T-helper 2 cell (primary cell): Measurements from ENCODE around the gene DENND4B.
"Not testable (repeated sequence)": the region's sequence is repeated elsewhere in the genome, so short reads cannot be mapped to it uniquely, and the experiment has no call there.

Source experiments
- DNase-seq, 5 experiments: peaks; one replicate each; pipeline versions ENCODE4 v3.0.0 to v3.0.0-alpha.2; 2012 to 2022
- total RNA-seq, 2 donors: gene quantifications; one replicate each; lab custom pipeline; 2026; lab: John Stamatoyannopoulos, UW

Gene DENND4B
- total RNA-seq, result 135 to 142 reads per million in 2 donors

DNA sequence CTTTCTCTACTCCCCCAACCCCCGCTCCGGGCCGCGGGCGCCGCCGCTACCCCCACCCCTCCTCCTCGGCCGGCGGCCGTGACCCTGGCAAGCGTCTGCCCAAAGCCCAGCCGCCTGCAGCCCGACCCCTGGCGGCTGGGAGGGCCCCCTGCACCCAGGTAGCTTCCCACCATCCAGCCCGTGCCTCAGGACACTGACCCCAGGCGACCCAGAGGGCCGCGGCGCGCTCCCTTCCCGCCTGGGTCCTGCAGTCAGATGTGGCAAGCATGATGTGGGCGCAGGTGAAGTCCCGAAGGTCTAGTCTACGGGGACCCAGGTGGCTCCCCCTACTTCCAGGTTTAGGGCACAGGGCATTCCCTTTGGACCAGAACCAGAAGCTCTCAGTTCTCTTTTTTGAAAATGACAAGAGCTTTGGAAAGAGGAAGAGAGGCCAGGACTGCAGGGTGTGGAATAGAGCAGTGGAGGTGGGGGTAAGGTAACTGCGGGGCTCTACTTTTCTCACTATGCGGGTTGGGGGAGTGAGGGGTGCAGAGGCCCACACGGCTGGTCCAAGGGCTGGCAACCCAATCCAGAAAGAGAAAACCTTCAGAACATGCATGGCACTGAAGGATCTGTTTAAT lies at the start of gene DENND4B:
TSS of gene DENND4B (minus strand) at position 97 of the 620 bp plus-strand sequence. CDS start 2,344 bp downstream, outside the sequence.
- DNase-seq, result peak; percentile 56 to 84 (median 64)

DNA sequence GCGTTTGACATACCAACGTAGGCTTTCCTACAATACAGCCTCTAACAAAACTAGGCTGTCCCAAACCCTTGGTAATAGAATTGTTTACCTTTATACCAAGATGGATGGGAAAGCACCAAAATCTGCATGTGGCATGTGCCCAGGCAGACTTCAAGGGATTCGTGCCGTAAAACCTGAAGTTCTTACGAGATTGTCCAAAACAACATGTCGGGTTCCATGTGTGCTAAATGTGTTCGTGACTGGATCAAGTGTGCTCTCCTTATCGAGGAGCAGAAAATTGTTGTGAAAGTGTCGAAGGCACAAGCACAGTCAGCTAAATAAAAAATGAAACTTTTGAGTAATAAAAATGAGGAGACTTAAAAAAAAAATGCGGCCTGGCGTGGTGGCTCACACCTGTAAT lies 49.1 kb upstream of the DENND4B start:
- no peak for DNase-seq

DNA sequence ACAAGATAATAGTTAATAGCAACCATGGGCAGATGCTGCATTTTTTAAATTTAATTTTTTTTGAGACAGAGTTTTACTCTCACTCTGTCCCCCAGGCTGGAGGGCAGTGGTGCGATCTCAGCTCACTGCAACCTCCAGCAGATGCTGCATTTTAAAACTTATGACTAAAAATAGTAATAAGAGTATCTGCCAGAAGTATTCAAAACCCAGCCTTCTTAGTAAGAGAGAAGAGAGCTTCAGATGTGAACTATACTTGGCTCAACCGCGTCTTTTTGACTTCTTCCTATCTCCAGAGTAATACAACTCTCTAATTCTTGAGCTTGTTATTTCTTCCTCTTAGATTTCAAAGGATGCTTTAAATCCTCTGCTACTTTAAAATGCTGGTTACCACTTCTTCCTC lies 48.7 kb upstream of the DENND4B start:
- no peak for DNase-seq

- DNase-seq, result no peak
Observed at GRCh38 chr1:153991806-153992205, 45.3 kb upstream of the DENND4B start.

DNA sequence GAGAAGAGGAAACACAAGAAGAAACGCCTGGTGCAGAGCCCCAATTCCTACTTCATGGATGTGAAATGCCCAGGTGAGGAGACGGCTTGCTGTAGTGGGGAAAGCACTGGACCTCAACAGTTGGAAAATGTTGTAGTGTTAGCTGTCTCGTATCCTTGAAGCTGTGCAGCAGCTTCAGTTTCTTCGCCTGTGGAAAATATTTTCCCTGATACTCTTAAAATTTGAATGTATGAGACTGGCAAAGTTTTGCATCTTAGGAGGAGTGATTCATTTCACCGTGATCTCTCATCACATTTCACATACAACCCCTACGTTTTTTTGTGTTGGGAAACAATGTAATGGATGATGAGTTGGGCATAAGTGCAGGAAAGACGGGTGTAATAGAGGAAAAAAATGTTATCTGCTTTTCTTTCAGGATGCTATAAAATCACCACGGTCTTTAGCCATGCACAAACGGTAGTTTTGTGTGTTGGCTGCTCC lies 44.7 kb upstream of the DENND4B start:
- DNase-seq, result no peak

DNA sequence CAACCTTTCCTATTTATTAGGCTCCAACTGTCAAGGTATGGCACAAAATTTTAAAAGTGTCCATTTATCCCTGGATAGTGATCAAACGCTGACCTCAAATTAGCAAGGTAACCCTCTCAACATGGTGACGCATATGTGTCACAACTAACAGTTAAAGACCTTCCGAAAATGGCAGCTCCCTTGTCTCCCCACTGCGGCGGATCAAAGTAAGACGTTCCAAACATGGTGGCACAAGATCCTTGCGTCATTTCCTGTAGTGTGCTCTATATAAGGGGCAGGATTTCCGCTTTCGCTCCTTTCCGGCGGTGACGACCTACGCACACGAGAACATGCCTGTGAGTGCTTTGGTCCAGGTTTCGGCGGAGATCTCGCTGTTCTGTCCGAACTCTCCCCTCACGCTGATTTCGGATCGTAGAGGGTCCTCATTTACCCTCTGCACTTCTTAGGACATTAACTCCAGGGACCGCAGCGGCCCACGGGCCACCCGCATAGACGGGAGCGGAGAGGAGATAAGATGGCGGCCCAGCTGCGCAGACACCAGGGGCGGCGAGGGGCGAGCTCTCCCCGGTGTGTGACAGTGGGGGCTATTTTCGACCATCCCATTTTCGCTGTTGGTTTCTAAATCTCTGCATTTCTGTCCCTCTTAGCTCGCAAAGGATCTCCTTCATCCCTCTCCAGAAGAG lies 44.1 kb upstream of the DENND4B start, which contains the start of gene RPS27:
TSS of gene RPS27 (plus strand) at position 295 of the 683 bp plus-strand sequence. CDS start at position 330, 35 bp downstream.
- peak; percentile 53 to 99 (median 84) for DNase-seq

GRCh38 chr1:153987621-153988020 lies 41.1 kb upstream of the DENND4B start:
- no peak for DNase-seq

- DNase-seq, result no peak
Observed at GRCh38 chr1:153985941-153986761, 39.6 kb upstream of the DENND4B start, which contains the start of gene RAB13. TSS of gene RAB13 (minus strand) at chr1:153986339. CDS start at chr1:153986236, 103 bp downstream.

- no peak for DNase-seq
Observed at GRCh38 chr1:153985341-153985912, 38.9 kb upstream of the DENND4B start.

DNA sequence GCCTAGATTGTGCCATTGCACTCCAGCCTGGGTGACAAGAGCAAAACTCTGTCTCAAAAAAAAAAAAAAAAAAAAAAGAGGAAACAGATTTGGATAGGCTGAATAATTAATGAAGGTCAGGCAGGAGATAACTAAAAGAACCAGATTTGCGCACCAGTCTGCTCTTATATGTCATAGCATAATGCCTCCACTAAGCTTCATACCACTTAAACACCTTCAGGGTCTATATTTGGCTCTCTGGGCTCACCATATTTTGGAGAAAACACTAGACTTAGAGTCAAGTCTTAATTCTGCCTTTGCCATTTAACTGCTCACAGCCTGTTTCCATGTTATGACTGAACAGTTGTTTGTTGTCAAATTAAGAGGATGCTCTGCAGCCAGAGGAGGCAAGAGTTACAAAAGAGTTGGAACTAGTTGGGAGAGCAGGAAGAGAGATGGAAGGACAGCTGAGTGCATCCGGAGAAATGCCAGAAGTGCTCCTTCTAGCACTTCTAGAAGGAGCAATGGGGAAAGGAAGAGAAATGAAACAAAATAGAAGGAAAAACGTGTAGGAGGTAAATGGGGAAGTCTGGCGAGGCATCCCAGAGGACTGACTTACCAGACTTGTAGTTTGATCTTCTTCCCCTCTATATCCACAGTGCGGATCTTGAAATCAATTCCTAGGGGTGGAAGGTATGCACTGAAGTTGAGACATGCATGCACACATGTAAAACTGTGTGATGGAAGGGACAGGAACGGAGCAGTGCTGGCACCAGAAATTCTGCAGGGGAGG lies 37.8 kb upstream of the DENND4B start:
- DNase-seq, result no peak

DNA sequence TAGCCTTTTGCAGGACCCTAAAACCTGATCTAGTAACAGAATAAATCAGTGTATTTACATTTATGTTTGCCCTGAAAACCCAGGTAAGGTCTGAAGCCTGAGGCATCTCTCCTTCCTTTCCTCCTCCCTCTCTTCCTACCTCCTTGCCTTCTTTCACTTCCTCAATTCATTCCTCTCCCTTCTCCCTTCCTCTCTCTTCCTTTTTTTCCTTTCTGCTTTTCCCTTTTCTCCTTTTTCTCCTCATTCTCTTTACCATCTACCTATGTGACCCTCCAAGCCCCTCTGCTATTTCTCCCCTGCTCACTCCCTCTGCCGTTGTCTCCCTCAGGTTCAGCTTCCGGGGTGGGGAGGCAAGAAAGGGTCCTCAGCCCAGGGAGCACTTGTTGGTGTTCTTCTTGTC lies 35.2 kb upstream of the DENND4B start:
- DNase-seq, result not testable (repeated sequence)

DNA sequence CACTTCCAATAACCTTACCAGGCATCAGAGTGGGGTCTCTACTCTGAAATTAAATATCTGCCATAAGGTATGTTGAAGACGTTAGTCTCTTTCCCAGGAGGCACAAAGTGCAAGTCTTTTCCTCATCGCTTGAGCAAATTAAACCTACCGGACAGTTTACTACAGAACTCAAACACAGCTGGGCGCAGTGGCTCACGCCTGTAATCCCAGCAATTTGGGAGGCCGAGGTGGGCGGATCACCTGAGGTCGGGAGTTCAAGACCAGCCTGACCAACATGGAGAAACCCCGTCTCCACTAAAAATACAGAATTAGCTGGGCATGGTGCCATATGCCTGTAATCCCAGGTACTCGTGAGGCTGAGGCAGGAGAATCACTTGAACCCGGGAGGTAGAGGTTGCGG lies 32.6 kb upstream of the DENND4B start:
- DNase-seq, result not testable (repeated sequence)

DNA sequence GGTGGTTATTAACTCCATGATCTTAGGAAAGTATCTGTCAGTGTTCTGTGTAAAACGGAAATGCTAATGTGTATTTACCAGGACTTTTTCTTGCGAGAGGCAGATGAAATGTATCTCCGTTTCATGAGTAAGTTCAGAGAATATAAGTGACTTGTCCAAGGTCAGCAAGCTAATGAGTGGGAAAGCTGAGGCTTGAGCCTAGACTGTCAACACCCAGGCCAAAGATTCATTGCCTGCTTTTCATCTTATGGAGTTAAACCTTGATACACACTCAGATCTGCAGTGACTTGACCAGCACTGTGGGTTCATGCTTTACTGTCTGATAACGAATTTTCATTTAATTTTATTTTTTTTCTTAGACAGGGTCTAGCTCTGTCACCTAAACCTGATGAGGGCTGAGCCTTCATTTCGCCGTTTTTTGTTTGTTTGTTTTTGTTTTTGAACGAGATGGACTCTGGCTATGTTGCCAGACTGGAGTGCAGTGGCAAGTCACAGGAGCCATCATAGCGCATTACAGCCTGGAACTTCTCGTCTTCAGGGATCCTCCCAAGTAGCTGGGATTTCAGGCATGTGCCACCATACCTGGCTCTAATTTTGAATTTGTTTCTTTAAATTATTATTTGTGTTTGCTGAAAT lies 31.9 kb upstream of the DENND4B start:
- DNase-seq, result no peak

DNA sequence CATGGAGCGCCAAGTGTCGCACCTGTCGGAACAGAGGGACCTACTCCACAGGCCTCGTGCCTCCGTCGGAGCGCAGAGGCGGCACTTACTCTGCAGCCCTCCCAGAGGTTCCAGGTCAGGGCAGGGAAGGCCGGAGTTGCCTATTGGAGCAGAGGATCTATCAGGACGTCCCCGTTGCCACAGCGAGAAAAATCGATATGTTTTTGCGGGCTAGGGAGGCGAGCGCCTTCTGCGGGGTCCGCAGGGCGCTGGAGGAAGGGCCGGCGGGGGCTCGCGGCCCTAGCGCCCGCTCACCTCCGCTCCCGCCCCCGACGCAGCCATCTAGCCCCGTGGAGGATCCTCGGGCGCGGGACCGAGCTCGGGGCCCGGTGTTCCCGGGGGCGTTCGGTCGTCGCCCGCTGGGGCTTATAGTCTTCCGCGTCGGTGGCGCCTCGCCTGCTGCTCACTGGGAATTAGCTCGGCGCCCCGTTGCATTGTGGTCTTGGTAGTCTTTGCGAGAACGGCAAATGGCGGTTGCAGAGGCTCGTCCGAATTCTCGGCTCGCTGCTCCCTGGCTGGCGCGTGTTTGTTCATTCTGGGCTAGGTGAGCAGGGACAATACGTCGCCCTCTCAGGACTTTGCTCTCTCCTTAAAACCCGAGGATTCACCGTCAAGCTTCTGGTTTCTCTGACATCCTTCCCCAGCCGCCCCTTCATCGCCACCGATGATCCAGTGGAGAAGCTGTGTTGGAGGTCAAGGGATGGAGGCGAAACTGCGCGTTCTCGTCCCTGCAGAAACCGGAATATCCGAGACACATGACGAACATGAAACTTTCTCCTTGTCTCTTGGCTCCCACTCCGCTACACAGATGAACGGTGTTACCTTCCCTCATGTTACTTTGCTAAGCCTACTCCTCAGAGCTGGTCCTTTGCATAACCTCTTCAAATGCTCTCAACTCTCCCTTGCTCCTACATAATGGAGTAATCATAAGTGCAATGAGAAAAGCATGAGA lies 31.0 kb upstream of the DENND4B start, which contains the start of gene JTB:
TSS of gene JTB (minus strand) at position 425 of the 991 bp plus-strand sequence. CDS start at position 3, 422 bp downstream.
- peak; percentile 63 to 87 (median 78) for DNase-seq

DNA sequence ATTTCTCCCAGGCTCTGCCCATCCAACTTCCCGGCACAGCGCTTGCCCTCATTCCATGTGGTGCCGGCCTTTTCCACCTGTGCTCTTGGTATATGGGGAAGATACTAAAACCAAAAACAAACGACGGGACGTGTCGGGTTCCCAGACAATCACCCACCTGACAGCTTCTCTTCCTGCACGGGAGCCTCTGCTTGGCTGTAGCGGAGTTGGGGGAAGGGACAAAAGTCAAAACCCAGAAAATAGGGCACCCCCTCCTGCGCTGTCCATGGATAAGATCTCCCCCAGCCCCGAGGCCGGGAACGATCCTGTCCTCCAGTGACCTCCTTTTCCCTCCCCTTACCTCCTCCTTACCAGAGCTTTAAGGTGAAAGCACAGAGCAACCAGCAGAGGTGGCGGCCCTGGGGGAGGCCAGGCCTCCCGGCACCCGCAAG lies 30.3 kb upstream of the DENND4B start:
- DNase-seq, result no peak

GRCh38 chr1:153973525-153973924 lies 27.0 kb upstream of the DENND4B start:
- no peak for DNase-seq

- no peak for DNase-seq
Observed at GRCh38 chr1:153973071-153973470, 26.6 kb upstream of the DENND4B start.

DNA sequence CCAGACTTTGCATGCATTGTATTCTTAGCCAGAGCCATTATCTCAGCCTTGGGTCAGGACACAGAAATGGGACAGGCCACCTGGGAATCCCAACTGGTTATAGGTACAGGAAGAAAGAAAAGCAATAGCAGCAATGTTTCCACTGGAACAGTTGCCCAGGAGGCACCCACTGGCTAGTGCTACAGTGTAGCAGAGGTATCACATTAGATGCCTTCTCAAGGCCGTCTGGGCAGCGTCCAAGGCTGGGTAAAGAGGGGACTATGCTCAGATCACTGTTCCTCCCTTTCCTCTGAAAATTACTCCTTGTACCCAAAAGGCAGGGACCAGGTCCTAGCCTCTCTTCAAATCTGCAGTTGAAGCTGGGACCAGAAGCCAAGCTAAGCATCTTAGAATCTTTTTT lies 23.8 kb upstream of the DENND4B start:
- no peak for DNase-seq

DNA sequence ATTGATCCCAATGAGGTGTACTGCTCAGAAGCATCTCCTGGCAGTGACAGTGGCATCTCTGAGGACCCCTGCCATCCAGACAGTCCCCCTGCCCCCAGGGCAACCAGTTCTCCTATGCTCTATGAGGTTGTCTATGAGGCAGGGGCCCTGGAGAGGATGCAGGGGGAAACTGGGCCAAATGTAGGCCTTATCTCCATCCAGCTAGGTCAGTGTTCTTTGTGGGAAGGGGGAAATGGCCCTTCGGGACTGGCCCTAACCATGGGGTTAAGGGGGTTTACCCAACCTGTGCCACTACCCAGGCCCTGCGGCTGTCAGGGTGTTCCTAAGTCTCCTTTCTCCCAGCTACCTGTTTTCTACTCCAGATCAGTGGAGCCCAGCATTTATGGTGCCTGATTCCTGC lies 22.5 kb upstream of the DENND4B start:
- no peak for DNase-seq

- no peak for DNase-seq
Observed at GRCh38 chr1:153968408-153968807, 21.9 kb upstream of the DENND4B start.
